Activated naive CD8-positive, alpha-beta T cell (primary cell): ENCODE results near the gene RAD51.

Experiments
- H3K27ac Mint-ChIP-seq: one replicate; pipeline ENCODE4 v1.8.0; 2021; ENCODE audit warnings: mixed read lengths
- H3K27me3 Mint-ChIP-seq: one replicate; pipeline ENCODE4 v1.8.0; 2021; ENCODE audit warnings: mixed read lengths
- H3K36me3 Mint-ChIP-seq: one replicate; pipeline ENCODE4 v1.8.0; 2021; ENCODE audit warnings: mixed read lengths
- H3K4me1 Mint-ChIP-seq: one replicate; pipeline ENCODE4 v1.8.0; 2021; ENCODE audit warnings: low read depth, mixed read lengths
- H3K4me3 Mint-ChIP-seq: one replicate; pipeline ENCODE4 v1.8.0; 2021; ENCODE audit warnings: mild to moderate bottlenecking, mixed read lengths
- H3K9me3 Mint-ChIP-seq: one replicate; pipeline ENCODE4 v1.8.0; 2021; ENCODE audit warnings: low read depth, mixed read lengths

The RAD51 gene

GRCh38 chr15:40743921-40744814 lies 49.2 kb downstream of the RAD51 start:
- H3K36me3 Mint-ChIP-seq: no peaks in the 10 kb centered on the region
- no peaks in the 10 kb centered on the region for H3K27me3 Mint-ChIP-seq
- peak overlapping the region; percentile 21 for H3K4me3 Mint-ChIP-seq
- H3K9me3 Mint-ChIP-seq: no peaks in the 10 kb centered on the region
- H3K4me1 Mint-ChIP-seq: peaks cover 8% of the 10 kb centered on the region
- H3K27ac Mint-ChIP-seq: peak overlapping the region; percentile 78

GRCh38 chr15:40744815-40745152 lies 49.8 kb downstream of the RAD51 start:
- Mint-ChIP-seq H3K27me3 (no peaks in the 10 kb centered on the region), H3K4me1 (peaks cover 8% of the 10 kb centered on the region), H3K36me3 (no peaks in the 10 kb centered on the region), H3K27ac (peak overlapping the region; percentile 78), H3K9me3 (no peaks in the 10 kb centered on the region), H3K4me3 (no peak overlapping the region)

GRCh38 chr15:40746916-40747418 lies 52.0 kb downstream of the RAD51 start:
- Mint-ChIP-seq H3K4me3 (no peak overlapping the region), H3K36me3 (no peaks in the 10 kb centered on the region), H3K27me3 (no peaks in the 10 kb centered on the region), H3K9me3 (no peaks in the 10 kb centered on the region), H3K4me1 (peaks cover 8% of the 10 kb centered on the region), H3K27ac (no peak overlapping the region)

- H3K27ac Mint-ChIP-seq: peak overlapping the region; percentile 66
- H3K4me3 Mint-ChIP-seq: no peak overlapping the region
- peaks cover 17% of the 10 kb centered on the region for H3K4me1 Mint-ChIP-seq
- no peaks in the 10 kb centered on the region for H3K27me3 Mint-ChIP-seq
- no peaks in the 10 kb centered on the region for H3K36me3 Mint-ChIP-seq
- no peaks in the 10 kb centered on the region for H3K9me3 Mint-ChIP-seq
Observed at GRCh38 chr15:40747685-40748631, 53.0 kb downstream of the RAD51 start.

GRCh38 chr15:40749151-40749630 lies 54.2 kb downstream of the RAD51 start:
- no peaks in the 10 kb centered on the region for H3K9me3 Mint-ChIP-seq
- H3K4me3 Mint-ChIP-seq: no peak overlapping the region
- H3K27ac Mint-ChIP-seq: no peak overlapping the region
- H3K36me3 Mint-ChIP-seq: peaks cover 2% of the 10 kb centered on the region
- H3K4me1 Mint-ChIP-seq: peaks cover 18% of the 10 kb centered on the region
- H3K27me3 Mint-ChIP-seq: no peaks in the 10 kb centered on the region

- H3K36me3 Mint-ChIP-seq: peaks cover 2% of the 10 kb centered on the region
- peaks cover 17% of the 10 kb centered on the region for H3K4me1 Mint-ChIP-seq
- H3K4me3 Mint-ChIP-seq: no peak overlapping the region
- H3K9me3 Mint-ChIP-seq: no peaks in the 10 kb centered on the region
- H3K27ac Mint-ChIP-seq: no peak overlapping the region
- no peaks in the 10 kb centered on the region for H3K27me3 Mint-ChIP-seq
Observed at GRCh38 chr15:40750885-40751284, 55.9 kb downstream of the RAD51 start.

- no peaks in the 10 kb centered on the region for H3K9me3 Mint-ChIP-seq
- peaks cover 17% of the 10 kb centered on the region for H3K4me1 Mint-ChIP-seq
- peaks cover 2% of the 10 kb centered on the region for H3K36me3 Mint-ChIP-seq
- no peak overlapping the region for H3K27ac Mint-ChIP-seq
- no peak overlapping the region for H3K4me3 Mint-ChIP-seq
- H3K27me3 Mint-ChIP-seq: no peaks in the 10 kb centered on the region
Observed at GRCh38 chr15:40751745-40752144, 56.8 kb downstream of the RAD51 start.

- Mint-ChIP-seq H3K36me3 (peaks cover 2% of the 10 kb centered on the region), H3K4me3 (peak overlapping the region; percentile 87), H3K27ac (peak overlapping the region; percentile 98), H3K27me3 (no peaks in the 10 kb centered on the region), H3K9me3 (no peaks in the 10 kb centered on the region), H3K4me1 (peaks cover 17% of the 10 kb centered on the region)
Observed at GRCh38 chr15:40754574-40754882, 59.6 kb downstream of the RAD51 start.

GRCh38 chr15:40754883-40755811 lies 60.2 kb downstream of the RAD51 start, which contains the start of gene RMDN3:
RMDN3 (minus strand) TSS chr15:40755254; CDS start chr15:40754783, 471 bp downstream.
- H3K36me3 Mint-ChIP-seq: peaks cover 2% of the 10 kb centered on the region
- H3K4me1 Mint-ChIP-seq: peaks cover 17% of the 10 kb centered on the region
- H3K9me3 Mint-ChIP-seq: no peaks in the 10 kb centered on the region
- H3K27ac Mint-ChIP-seq: peak within 1 kb of the TSS; percentile 98
- H3K27me3 Mint-ChIP-seq: no peaks in the 10 kb centered on the region
- peak within 1 kb of the TSS; percentile 87 for H3K4me3 Mint-ChIP-seq

- peak overlapping the region; percentile 87 for H3K4me3 Mint-ChIP-seq
- H3K27me3 Mint-ChIP-seq: no peaks in the 10 kb centered on the region
- H3K4me1 Mint-ChIP-seq: peaks cover 17% of the 10 kb centered on the region
- H3K27ac Mint-ChIP-seq: peak overlapping the region; percentile 98
- no peaks in the 10 kb centered on the region for H3K9me3 Mint-ChIP-seq
- H3K36me3 Mint-ChIP-seq: peaks cover 2% of the 10 kb centered on the region
Observed at GRCh38 chr15:40755812-40756208, 60.8 kb downstream of the RAD51 start.

GRCh38 chr15:40756938-40757337 lies 62.0 kb downstream of the RAD51 start:
- H3K4me3 Mint-ChIP-seq: peak overlapping the region; percentile 55
- no peaks in the 10 kb centered on the region for H3K27me3 Mint-ChIP-seq
- peak overlapping the region; percentile 43 for H3K27ac Mint-ChIP-seq
- H3K36me3 Mint-ChIP-seq: peaks cover 2% of the 10 kb centered on the region
- no peaks in the 10 kb centered on the region for H3K9me3 Mint-ChIP-seq
- H3K4me1 Mint-ChIP-seq: peaks cover 17% of the 10 kb centered on the region

- Mint-ChIP-seq H3K4me1 (peaks cover 17% of the 10 kb centered on the region), H3K9me3 (no peaks in the 10 kb centered on the region), H3K4me3 (no peak overlapping the region), H3K36me3 (no peaks in the 10 kb centered on the region), H3K27me3 (no peaks in the 10 kb centered on the region), H3K27ac (no peak overlapping the region)
Observed at GRCh38 chr15:40759961-40760360, 65.0 kb downstream of the RAD51 start.

GRCh38 chr15:40762919-40763800 lies 68.2 kb downstream of the RAD51 start:
- H3K9me3 Mint-ChIP-seq: no peaks in the 10 kb centered on the region

More at GRCh38 chr15:40762919-40763800, 68.2 kb downstream of the RAD51 start:
- peaks cover 30% of the 10 kb centered on the region for H3K4me1 Mint-ChIP-seq
- H3K4me3 Mint-ChIP-seq: peak overlapping the region; percentile 88
- H3K36me3 Mint-ChIP-seq: no peaks in the 10 kb centered on the region
- H3K27ac Mint-ChIP-seq: peak overlapping the region; percentile 79
- no peaks in the 10 kb centered on the region for H3K27me3 Mint-ChIP-seq
